Stimulated activated CD8-positive, alpha-beta memory T cell treated with anti-CD3 and anti-CD28 coated beads, Interleukin-15, amount 100 ng/mL, for 4 hours (primary cell): ENCODE results near the gene MARCHF4.
"Not testable (repeated sequence)": the region's sequence is repeated elsewhere in the genome, so short reads cannot be mapped to it uniquely, and the experiment has no call there.

Experiments used
- DNase-seq, 2 donors: peaks; one replicate each; pipeline ENCODE4 v3.0.0-alpha.2; 2020; ENCODE audit warnings: low read depth in 2 of 2

MARCHF4 gene

GRCh38 chr2:216392018-216392562 is 19.8 kb upstream of the MARCHF4 start:
- DNase-seq: no peak

- no peak for DNase-seq
These were observed 19.1 kb upstream of the MARCHF4 start for GRCh38 chr2:216391401-216391800.

GRCh38 chr2:216389570-216389969 is 17.3 kb upstream of the MARCHF4 start:
- DNase-seq: no peak

GRCh38 chr2:216388046-216388884 is 16.0 kb upstream of the MARCHF4 start:
- no peak for DNase-seq

- DNase-seq: no peak
These were observed 15.0 kb upstream of the MARCHF4 start for GRCh38 chr2:216387262-216387661.

- no peak for DNase-seq
These were observed 13.2 kb upstream of the MARCHF4 start for GRCh38 chr2:216385478-216385877.

GRCh38 chr2:216384409-216384808 is 12.1 kb upstream of the MARCHF4 start:
- DNase-seq: not testable (repeated sequence)

GRCh38 chr2:216379977-216380376 is 7.7 kb upstream of the MARCHF4 start:
- no peak for DNase-seq

GRCh38 chr2:216375286-216375685 is 3.0 kb upstream of the MARCHF4 start:
- no peak for DNase-seq

GRCh38 chr2:216373896-216374295 is 1.6 kb upstream of the MARCHF4 start:
- DNase-seq: no peak

GRCh38 chr2:216372761-216373291 is 543 bp upstream of the MARCHF4 start:
- DNase-seq: no peak

- no peak for DNase-seq
These were observed 1.1 kb downstream of the MARCHF4 start for GRCh38 chr2:216370961-216371712.

- DNase-seq: no peak
These were observed 2.5 kb downstream of the MARCHF4 start for GRCh38 chr2:216369821-216370220.

- no peak for DNase-seq
These were observed 5.4 kb downstream of the MARCHF4 start for GRCh38 chr2:216366777-216367471.

GRCh38 chr2:216365518-216365917 is 6.8 kb downstream of the MARCHF4 start:
- DNase-seq: no peak

- no peak for DNase-seq
These were observed 9.1 kb downstream of the MARCHF4 start for GRCh38 chr2:216363221-216363620.

- DNase-seq: no peak
These were observed 9.6 kb downstream of the MARCHF4 start for GRCh38 chr2:216362730-216363129.

- no peak for DNase-seq
These were observed 16.6 kb downstream of the MARCHF4 start for GRCh38 chr2:216355711-216356110.

- DNase-seq: no peak
These were observed 18.0 kb downstream of the MARCHF4 start for GRCh38 chr2:216354306-216354705.

- DNase-seq: no peak
These were observed 19.5 kb downstream of the MARCHF4 start for GRCh38 chr2:216352653-216353270.

- no peak for DNase-seq
These were observed 20.9 kb downstream of the MARCHF4 start for GRCh38 chr2:216351172-216351925.
